ENCODE data around the gene CYP1A1.

DNA sequence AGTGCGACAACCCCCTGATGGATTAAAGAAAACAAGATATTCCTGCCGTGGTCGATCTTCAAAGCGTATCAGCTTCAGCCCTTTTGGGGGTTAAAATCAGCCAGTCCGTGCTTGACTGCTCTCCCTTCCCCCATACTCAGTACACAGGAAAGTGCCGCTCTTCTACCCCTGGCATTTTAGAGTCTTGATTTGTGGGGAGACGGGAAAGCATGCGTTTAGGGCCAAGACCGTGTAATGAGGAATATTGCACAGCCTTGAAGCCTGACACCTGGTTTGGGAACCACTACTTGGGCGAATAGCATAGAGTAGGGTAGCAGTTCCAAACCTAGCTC lies 29.0 kb downstream of the CYP1A1 start:
- no peak for TF ChIP-seq CTCF (IDR thresholded peaks at IDR 0.05; ENCODE audit: low read depth, low read length, missing input control)
- TF ChIP-seq RAD21 (IDR thresholded peaks at IDR 0.05) = no peak
- TF ChIP-seq, protein P1, sequence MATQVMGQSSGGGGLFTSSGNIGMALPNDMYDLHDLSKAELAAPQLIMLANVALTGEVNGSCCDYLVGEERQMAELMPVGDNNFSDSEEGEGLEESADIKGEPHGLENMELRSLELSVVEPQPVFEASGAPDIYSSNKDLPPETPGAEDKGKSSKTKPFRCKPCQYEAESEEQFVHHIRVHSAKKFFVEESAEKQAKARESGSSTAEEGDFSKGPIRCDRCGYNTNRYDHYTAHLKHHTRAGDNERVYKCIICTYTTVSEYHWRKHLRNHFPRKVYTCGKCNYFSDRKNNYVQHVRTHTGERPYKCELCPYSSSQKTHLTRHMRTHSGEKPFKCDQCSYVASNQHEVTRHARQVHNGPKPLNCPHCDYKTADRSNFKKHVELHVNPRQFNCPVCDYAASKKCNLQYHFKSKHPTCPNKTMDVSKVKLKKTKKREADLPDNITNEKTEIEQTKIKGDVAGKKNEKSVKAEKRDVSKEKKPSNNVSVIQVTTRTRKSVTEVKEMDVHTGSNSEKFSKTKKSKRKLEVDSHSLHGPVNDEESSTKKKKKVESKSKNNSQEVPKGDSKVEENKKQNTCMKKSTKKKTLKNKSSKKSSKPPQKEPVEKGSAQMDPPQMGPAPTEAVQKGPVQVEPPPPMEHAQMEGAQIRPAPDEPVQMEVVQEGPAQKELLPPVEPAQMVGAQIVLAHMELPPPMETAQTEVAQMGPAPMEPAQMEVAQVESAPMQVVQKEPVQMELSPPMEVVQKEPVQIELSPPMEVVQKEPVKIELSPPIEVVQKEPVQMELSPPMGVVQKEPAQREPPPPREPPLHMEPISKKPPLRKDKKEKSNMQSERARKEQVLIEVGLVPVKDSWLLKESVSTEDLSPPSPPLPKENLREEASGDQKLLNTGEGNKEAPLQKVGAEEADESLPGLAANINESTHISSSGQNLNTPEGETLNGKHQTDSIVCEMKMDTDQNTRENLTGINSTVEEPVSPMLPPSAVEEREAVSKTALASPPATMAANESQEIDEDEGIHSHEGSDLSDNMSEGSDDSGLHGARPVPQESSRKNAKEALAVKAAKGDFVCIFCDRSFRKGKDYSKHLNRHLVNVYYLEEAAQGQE (IDR thresholded peaks at IDR 0.05) = no peak
- no peak for TF ChIP-seq GABPA (IDR thresholded peaks at IDR 0.05 in 1 of 2, conservative IDR thresholded peaks at IDR 0.05 in 1 of 2)
- TF ChIP-seq FOXA1 (IDR thresholded peaks at IDR 0.05) = no peak
- no peak for TF ChIP-seq YY1 (IDR thresholded peaks at IDR 0.05)
- TF ChIP-seq, protein P2, sequence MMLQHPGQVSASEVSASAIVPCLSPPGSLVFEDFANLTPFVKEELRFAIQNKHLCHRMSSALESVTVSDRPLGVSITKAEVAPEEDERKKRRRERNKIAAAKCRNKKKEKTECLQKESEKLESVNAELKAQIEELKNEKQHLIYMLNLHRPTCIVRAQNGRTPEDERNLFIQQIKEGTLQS (IDR thresholded peaks at IDR 0.05) = no peak
- TF ChIP-seq JUND (IDR thresholded peaks at IDR 0.05) = no peak
- TF ChIP-seq MAX (IDR thresholded peaks at IDR 0.05) = no peak
